HepG2 (cell line): ENCODE results near the gene FILIP1. TPM values are rescaled to one million over a fixed set of nuclear protein-coding genes. Genes with fewer than 3 reads are reported as not detected.
"Not testable (repeated sequence)": the region's sequence is repeated elsewhere in the genome, so short reads cannot be mapped to it uniquely, and the experiment has no call there.

Experiments
- ATAC-seq: fragments of 200-7000 bp; cut with Tn5 transposase; 3 replicates; pipeline ENCODE4 v1.9.1; 2020; ENCODE audit warnings: mild to moderate bottlenecking, moderate library complexity
- BruUV-seq: library from RNA; stranded (reverse); fragments of 400-500 nt; replicated peaks from 2 replicates; lab custom pipeline; 2021; lab: Mats Ljungman, UMichigan
- CTCF ChIA-PET: fragments of 300-600 bp; formaldehyde crosslinking; extraction: SDS; loops from one replicate; lab custom pipeline; 2021; ENCODE audit warnings: low total read pairs, inconsistent platforms, low intra/inter-chr PET ratio; lab: Yijun Ruan, JAX
- POLR2A ChIA-PET: fragments of 350-600 bp; sonication (Branson Sonifier 250); formaldehyde crosslinking; loops from one replicate; lab custom pipeline; 2020; ENCODE audit warnings: antibody characterized with exemption, inconsistent platforms; lab: Yijun Ruan, JAX
- DNase-seq: peaks from one replicate; pipeline ENCODE4 v3.0.0-alpha.2; 2015; ENCODE audit warnings: low spot score
- FAIRE-seq: peaks from 3 replicates; lab custom pipeline; 2011; peaks lifted over from hg19 to GRCh38; lab: Jason Lieb, UNC
- H2AFZ ChIP-seq: one replicate; pipeline ENCODE4 v1.6.1; 2011; ENCODE audit warnings: low read length, inconsistent platforms
- H3K27ac ChIP-seq: fragments of 300-600 bp; 3 replicates; pipeline ENCODE4 v1.8.0; 2011; ENCODE audit warnings: mixed run types, mild to moderate bottlenecking, mixed read lengths, low read length, inconsistent platforms; ENCODE audit not compliant: insufficient read depth; ENCODE audit errors: extremely low read length
- H3K27me3 ChIP-seq, 2 experiments: fragments of 200-600 bp in 1 of 2; 2 replicates in 1 of 2; 3 replicates in 1 of 2; pipeline versions ENCODE4 v1.6.0 to v1.8.0; 2011; ENCODE audit warnings: low read length in 2 of 2, mild to moderate bottlenecking in 2 of 2, moderate library complexity in 2 of 2, inconsistent platforms in 1 of 2; ENCODE audit not compliant: insufficient read depth in 2 of 2, control insufficient read depth in 1 of 2
- H3K36me3 ChIP-seq, 2 experiments: fragments of 200-600 bp in 1 of 2; replicated peaks in 1 of 2; 2 replicates in 1 of 2; 3 replicates in 1 of 2; pipeline versions ENCODE4 v1.5.1 to v1.8.0; 2011; ENCODE audit warnings: low read length in 2 of 2, inconsistent platforms in 1 of 2; ENCODE audit not compliant: insufficient read depth in 2 of 2, control insufficient read depth in 1 of 2
- H3K4me1 ChIP-seq: 2 replicates; pipeline ENCODE4 v1.5.1; 2012; ENCODE audit warnings: low read length, inconsistent platforms; ENCODE audit not compliant: insufficient read depth
- H3K4me2 ChIP-seq: 2 replicates; pipeline ENCODE4 v1.6.0; 2011; ENCODE audit warnings: low read depth, low read length, inconsistent platforms
- H3K4me3 ChIP-seq, 3 experiments: fragments of 200-600 bp in 1 of 3; sonication (generic), shearing (Covaris generic) in 1 of 3; replicated peaks in 1 of 3; 2 replicates each; pipeline ENCODE4 v1.5.1; 2011 to 2016; ENCODE audit warnings: low read length in 3 of 3, inconsistent platforms in 2 of 3, low read depth in 2 of 3, mild to moderate bottlenecking in 2 of 3, control low read depth in 1 of 3, mixed read lengths in 1 of 3; ENCODE audit not compliant: insufficient read depth in 1 of 3
- H3K79me2 ChIP-seq: one replicate; pipeline ENCODE4 v1.6.1; 2011; ENCODE audit warnings: low read length, inconsistent platforms; ENCODE audit not compliant: insufficient read depth
- H3K9ac ChIP-seq: 2 replicates; pipeline ENCODE4 v1.6.0; 2011; ENCODE audit warnings: mild to moderate bottlenecking, low read depth, low read length, inconsistent platforms; ENCODE audit not compliant: insufficient read depth
- H3K9me3 ChIP-seq: 2 replicates; pipeline ENCODE4 v1.5.1; 2012; ENCODE audit warnings: mild to moderate bottlenecking, low read length
- H4K20me1 ChIP-seq: 2 replicates; pipeline ENCODE4 v1.6.0; 2011; ENCODE audit warnings: inconsistent platforms, mild to moderate bottlenecking, low read length, moderate library complexity; ENCODE audit not compliant: insufficient read depth
- IRF2 ChIP-seq: IDR thresholded peaks from 2 replicates; pipeline ENCODE4 v1.6.1; 2018; ENCODE audit warnings: missing genetic modification reagents, missing compliant biosample characterization
- MTA3 ChIP-seq: sonication (generic); formaldehyde crosslinking; IDR thresholded peaks from 2 replicates; pipeline ENCODE4 v1.4.0; 2020; ENCODE audit warnings: missing genetic modification reagents
- ZBTB14 ChIP-seq: sonication (generic); formaldehyde crosslinking; IDR thresholded peaks from 2 replicates; pipeline ENCODE4 v1.4.0; 2020; ENCODE audit warnings: missing genetic modification reagents
- ZEB1 ChIP-seq: IDR thresholded peaks from 2 replicates; pipeline ENCODE4 v1.6.1; 2012; ENCODE audit warnings: mild to moderate bottlenecking, low read depth, inconsistent platforms; ENCODE audit not compliant: insufficient replicate concordance
- ZNF253 ChIP-seq: sonication (generic); formaldehyde crosslinking; IDR thresholded peaks from 2 replicates; pipeline ENCODE4 v1.8.0; 2022; ENCODE audit warnings: mild to moderate bottlenecking, missing genetic modification reagents, borderline replicate concordance
- ZNF367 ChIP-seq: sonication (generic); formaldehyde crosslinking; IDR thresholded peaks from 2 replicates; pipeline ENCODE4 v1.4.0; 2020; ENCODE audit warnings: missing genetic modification reagents, borderline replicate concordance
- ZNF530 ChIP-seq: sonication (generic); formaldehyde crosslinking; IDR thresholded peaks from 2 replicates; pipeline ENCODE4 v1.5.0; 2020; ENCODE audit warnings: low read depth, mild to moderate bottlenecking, missing genetic modification reagents
- ZNF556 ChIP-seq: sonication (generic); formaldehyde crosslinking; IDR thresholded peaks from 2 replicates; pipeline ENCODE4 v1.4.0; 2020; ENCODE audit warnings: mild to moderate bottlenecking, missing genetic modification reagents, borderline replicate concordance
- ZNF816 ChIP-seq: sonication (generic); formaldehyde crosslinking; IDR thresholded peaks from 2 replicates; pipeline ENCODE4 v1.8.0; 2022; ENCODE audit warnings: missing genetic modification reagents, mild to moderate bottlenecking, borderline replicate concordance
- WGBS: methylation state at CpG from one replicate; pipeline ENCODE4 v1.1.6; 2017; ENCODE audit warnings: low lambda C conversion rate; 5-methylcytosine and 5-hydroxymethylcytosine counted together
- in situ Hi-C: cut with HindIII; loops from 2 replicates; pipeline ENCODE4 v1.10.0; 2017; ENCODE audit warnings: low pct_unique_long_range_greater_than_20kb; ENCODE audit not compliant: extremely low pct_ligation_motif_present
- intact Hi-C: fragments of 100-400 bp; cut with micrococcal nuclease; formaldehyde crosslinking; loops from one replicate; pipeline ENCODE4 v1.10.0; 2022; ENCODE audit not compliant: unreplicated experiment
- polyA plus RNA-seq, 8 experiments: library from polyadenylated mRNA; depleted of rRNA in 3 of 8; stranded (reverse) in 7 of 8; unstranded in 1 of 8; fragments of >200 nt; fragmentation: Illumina TruSeq in 4 of 8; extraction: Trizol in 4 of 8; gene quantifications; 2 replicates each; pipeline versions ENCODE4 v1.2.1 to v1.2.3, GENCODE V29; 2011 to 2016; ENCODE audit warnings: low read depth in 4 of 8, missing spikeins in 1 of 8, mixed read lengths in 1 of 8; ENCODE audit not compliant: insufficient read depth in 1 of 8
- total RNA-seq, 5 experiments: library from RNA; depleted of rRNA; stranded (reverse); fragments of >200 nt; fragmentation: Illumina TruSeq; extraction: Trizol; gene quantifications; 2 replicates each; pipeline ENCODE4 v1.2.3, GENCODE V29; 2016; ENCODE audit warnings: low read depth in 1 of 5
- TF ChIP-seq, protein P1 (sequence below): sonication (generic); formaldehyde crosslinking; IDR thresholded peaks from 2 replicates; pipeline ENCODE4 v1.4.0; 2020; ENCODE audit warnings: mild to moderate bottlenecking, missing genetic modification reagents
- TF ChIP-seq, protein P2 (sequence below): sonication (generic); formaldehyde crosslinking; IDR thresholded peaks from 2 replicates; pipeline ENCODE4 v1.4.0; 2020; ENCODE audit warnings: low read depth, missing genetic modification reagents

Gene FILIP1
- total and polyA plus RNA-seq, 2 of the 13 experiments (the other 11 are each of a cell fraction or from before 2014, with no cell fraction given): not detected

- no peak for TF ChIP-seq ZBTB14 (CRISPR knock-in tag)
- TF ChIP-seq ZNF530 (CRISPR knock-in tag): no peak
- TF ChIP-seq MTA3 (CRISPR knock-in tag): no peak
These were observed 80.5 kb downstream of the FILIP1 start (continued) for GRCh38 chr6:75412969-75413662.

- POLR2A ChIA-PET, H3K9ac ChIP-seq, H3K27me3 ChIP-seq, BruUV-seq, ATAC-seq, H4K20me1 ChIP-seq, FAIRE-seq, H2AFZ ChIP-seq, H3K27ac ChIP-seq, intact Hi-C loops, H3K79me2 ChIP-seq, H3K4me3 ChIP-seq, H3K9me3 ChIP-seq, CTCF ChIA-PET, H3K4me2 ChIP-seq, H3K36me3 ChIP-seq, in situ Hi-C loops, H3K4me1 ChIP-seq, DNase-seq: not testable (repeated sequence)
- 13% methylated on average over 2 of the region's 2 CpGs for WGBS
These were observed 83.0 kb downstream of the FILIP1 start for GRCh38 chr6:75410564-75410963.

GRCh38 chr6:75409928-75410327 is 83.7 kb downstream of the FILIP1 start:
- H3K9me3 ChIP-seq: no peaks in the 10 kb centered on the region
- H4K20me1 ChIP-seq: no peaks in the 10 kb centered on the region
- H3K4me2 ChIP-seq: no peak overlapping the region
- no peak overlapping the region for H3K4me3 ChIP-seq
- H3K9ac ChIP-seq: no peak overlapping the region
- H2AFZ ChIP-seq: no peak overlapping the region
- intact Hi-C loops: no loop called here
- ATAC-seq (no peak), DNase-seq (no peak), FAIRE-seq (no peak)
- no TSS peak for BruUV-seq
- in situ Hi-C loops: no loop called here
- no peaks in the 10 kb centered on the region for H3K4me1 ChIP-seq
- no peaks in the 10 kb centered on the region for H3K79me2 ChIP-seq
- H3K36me3 ChIP-seq: no peaks in the 10 kb centered on the region
- ChIA-PET CTCF (no interaction called here), POLR2A (no interaction called here)
- no peaks in the 10 kb centered on the region; a peak in 1 of 5 replicates for H3K27me3 ChIP-seq
- no peak overlapping the region for H3K27ac ChIP-seq
- TF ChIP-seq, protein P1, sequence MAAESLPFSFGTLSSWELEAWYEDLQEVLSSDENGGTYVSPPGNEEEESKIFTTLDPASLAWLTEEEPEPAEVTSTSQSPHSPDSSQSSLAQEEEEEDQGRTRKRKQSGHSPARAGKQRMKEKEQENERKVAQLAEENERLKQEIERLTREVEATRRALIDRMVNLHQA (CRISPR knock-in tag): no peak
- no peak for TF ChIP-seq ZNF556 (CRISPR knock-in tag)
- no peak for TF ChIP-seq IRF2 (CRISPR knock-in tag)
- TF ChIP-seq ZNF367 (CRISPR knock-in tag): no peak
- TF ChIP-seq ZNF816 (CRISPR knock-in tag): no peak
- TF ChIP-seq ZEB1: no peak
- no peak for TF ChIP-seq ZNF253 (CRISPR knock-in tag)
- TF ChIP-seq, protein P2, sequence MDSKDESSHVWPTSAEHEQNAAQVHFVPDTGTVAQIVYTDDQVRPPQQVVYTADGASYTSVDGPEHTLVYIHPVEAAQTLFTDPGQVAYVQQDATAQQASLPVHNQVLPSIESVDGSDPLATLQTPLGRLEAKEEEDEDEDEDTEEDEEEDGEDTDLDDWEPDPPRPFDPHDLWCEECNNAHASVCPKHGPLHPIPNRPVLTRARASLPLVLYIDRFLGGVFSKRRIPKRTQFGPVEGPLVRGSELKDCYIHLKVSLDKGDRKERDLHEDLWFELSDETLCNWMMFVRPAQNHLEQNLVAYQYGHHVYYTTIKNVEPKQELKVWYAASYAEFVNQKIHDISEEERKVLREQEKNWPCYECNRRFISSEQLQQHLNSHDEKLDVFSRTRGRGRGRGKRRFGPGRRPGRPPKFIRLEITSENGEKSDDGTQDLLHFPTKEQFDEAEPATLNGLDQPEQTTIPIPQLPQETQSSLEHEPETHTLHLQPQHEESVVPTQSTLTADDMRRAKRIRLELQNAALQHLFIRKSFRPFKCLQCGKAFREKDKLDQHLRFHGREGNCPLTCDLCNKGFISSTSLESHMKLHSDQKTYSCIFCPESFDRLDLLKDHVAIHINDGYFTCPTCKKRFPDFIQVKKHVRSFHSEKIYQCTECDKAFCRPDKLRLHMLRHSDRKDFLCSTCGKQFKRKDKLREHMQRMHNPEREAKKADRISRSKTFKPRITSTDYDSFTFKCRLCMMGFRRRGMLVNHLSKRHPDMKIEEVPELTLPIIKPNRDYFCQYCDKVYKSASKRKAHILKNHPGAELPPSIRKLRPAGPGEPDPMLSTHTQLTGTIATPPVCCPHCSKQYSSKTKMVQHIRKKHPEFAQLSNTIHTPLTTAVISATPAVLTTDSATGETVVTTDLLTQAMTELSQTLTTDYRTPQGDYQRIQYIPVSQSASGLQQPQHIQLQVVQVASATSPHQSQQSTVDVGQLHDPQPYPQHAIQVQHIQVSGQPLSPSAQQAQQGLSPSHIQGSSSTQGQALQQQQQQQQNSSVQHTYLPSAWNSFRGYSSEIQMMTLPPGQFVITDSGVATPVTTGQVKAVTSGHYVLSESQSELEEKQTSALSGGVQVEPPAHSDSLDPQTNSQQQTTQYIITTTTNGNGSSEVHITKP: no peak
